WI38 (cell line): ENCODE measurements around the gene ARPC5.

Experiments used
- H3K4me3 ChIP-seq: 2 replicates; pipeline ENCODE4 v1.5.1; 2011; ENCODE audit warnings: low read depth, mild to moderate bottlenecking, control low read depth, low read length
- CTCF ChIP-seq: IDR thresholded peaks from 2 replicates; pipeline ENCODE4 v1.5.1; 2012; ENCODE audit warnings: low read depth, mild to moderate bottlenecking, control low read depth, low read length

Gene ARPC5

GRCh38 chr1:183592733-183593132 lies 42.9 kb downstream of the ARPC5 start:
- H3K4me3 ChIP-seq = no peak overlapping the region

DNA sequence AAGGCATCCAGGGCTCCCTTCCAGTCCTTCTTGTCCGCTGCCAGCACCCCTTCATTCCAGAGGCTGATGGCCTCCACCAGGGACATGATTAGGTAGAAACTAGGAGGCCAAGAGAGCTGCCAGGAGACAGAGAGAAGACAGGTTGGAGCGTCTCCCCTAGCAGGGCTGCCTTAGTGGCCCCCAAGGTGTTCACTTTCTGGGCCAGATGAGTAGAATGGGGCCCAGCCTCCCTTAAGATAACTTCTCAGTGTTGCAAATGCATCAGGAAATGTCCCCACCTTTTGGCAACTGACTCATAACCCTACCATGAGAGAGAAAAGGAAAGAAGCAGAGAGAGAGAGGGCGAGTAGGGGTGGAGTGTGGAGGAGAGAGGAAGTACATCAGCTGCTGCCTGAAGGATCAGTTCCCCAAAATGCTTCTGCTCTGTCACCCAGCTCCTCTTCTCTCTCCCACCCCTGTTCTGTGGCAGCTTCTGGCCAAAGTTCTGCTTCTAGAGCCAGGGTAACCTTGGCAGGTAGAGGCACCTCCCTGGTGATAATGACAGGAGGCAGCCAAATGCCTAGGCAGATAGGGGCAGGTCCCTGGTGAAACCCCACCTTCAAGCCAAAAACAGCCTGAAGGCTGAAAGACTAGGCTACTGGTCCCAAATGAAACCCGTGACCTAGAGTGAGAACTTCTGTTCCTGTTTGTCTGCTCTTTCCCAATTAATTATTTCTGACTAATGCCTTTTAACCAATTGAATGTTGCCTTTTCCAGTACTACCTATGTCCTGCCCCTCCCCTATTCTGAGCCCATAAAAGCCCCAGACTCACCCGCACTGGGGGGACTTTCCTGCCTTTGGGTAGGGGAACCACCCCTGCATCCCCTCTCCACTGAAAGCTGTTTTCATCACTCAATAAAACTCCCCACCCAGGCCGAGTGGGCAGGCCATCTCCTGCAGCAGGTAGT lies 45.1 kb downstream of the ARPC5 start, which contains the start of gene NCF2:
Gene NCF2, minus strand, starts transcription at position 216 of the 948 bp plus-strand sequence. Its CDS starts 130 bp downstream, at position 86.
- no peak within 1 kb of the TSS for H3K4me3 ChIP-seq
- TF ChIP-seq CTCF = no peak

More at GRCh38 chr1:183592733-183593132, 42.9 kb downstream of the ARPC5 start:
- no peak for TF ChIP-seq CTCF

DNA sequence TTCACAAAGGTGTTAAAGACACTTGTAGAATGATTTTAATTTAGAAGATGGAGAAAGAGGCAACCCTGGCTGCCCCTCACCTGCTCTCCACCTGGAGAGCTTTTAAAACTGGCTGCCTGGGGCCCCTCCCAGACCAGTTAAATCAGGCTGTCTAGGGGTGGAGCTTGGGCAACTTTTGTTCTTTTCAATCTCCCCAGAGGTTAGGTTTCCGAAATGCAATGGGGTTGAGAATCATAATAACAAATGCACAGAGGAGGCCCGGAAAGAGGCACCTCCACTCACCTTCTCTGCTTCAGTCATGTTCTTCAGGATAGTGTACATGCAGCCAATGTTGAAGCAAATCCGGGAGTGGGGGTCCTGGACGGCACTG lies 45.7 kb downstream of the ARPC5 start:
- H3K4me3 ChIP-seq = no peak overlapping the region
- TF ChIP-seq CTCF = no peak

DNA sequence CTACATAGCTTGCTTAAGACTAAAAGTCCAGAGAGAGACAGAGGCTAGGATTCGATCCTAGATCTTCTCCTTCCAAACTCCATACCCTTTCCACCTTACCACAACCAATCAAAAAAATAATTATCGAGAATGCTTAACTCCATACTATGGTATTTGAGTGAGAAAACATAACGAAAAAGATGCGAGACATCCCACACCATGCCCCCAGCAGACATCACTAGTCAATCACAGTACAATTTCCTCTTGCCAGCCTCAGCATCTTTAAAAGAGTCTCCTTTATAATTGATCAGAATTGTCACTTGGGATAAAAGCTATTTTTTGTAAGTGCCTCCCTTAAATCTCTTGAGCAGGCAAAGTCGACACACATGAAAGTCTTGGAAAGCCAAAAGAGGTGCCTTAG lies 46.2 kb downstream of the ARPC5 start:
- no peak for TF ChIP-seq CTCF
- no peak overlapping the region for H3K4me3 ChIP-seq

DNA sequence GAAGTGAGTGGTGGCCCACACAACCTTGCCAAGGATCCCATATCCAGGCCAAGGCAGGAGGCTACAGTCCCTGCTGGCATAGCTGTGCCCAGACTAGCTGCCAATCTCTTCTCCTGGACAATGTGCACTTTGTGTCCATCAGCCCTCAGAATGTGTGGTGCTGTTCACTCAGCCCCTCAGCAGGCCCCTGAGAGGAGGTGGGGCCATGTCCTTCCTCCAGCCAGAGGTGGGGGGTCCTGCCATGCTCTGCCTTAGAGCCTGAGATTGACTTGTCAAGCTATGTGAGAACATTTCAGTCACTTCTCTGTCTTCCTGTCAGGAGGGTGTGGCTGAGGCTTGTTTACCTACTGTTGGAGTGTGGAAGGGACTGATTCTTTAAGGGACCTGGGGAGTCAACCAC lies 46.8 kb downstream of the ARPC5 start:
- no peak overlapping the region for H3K4me3 ChIP-seq
- no peak for TF ChIP-seq CTCF

DNA sequence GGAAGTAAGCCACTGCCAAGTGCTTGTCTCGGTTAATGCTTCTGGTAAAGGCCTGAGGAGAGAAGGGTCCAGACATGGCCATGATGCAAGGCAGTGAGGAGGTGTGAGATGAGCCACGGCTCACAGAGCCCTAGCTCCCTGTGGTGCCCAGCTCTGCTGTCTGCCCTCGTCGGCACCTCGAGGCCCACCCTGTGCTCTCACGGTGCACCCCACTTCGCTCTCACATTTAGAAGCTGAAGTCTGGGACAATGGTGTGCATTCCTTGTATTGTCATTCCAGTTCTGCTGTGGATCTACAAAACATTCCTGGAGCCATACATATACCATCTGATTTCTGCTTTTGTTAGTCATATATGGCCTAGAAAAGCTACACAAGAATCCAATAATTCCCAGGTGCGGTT lies 48.7 kb downstream of the ARPC5 start:
- no peak overlapping the region for H3K4me3 ChIP-seq
- no peak for TF ChIP-seq CTCF

DNA sequence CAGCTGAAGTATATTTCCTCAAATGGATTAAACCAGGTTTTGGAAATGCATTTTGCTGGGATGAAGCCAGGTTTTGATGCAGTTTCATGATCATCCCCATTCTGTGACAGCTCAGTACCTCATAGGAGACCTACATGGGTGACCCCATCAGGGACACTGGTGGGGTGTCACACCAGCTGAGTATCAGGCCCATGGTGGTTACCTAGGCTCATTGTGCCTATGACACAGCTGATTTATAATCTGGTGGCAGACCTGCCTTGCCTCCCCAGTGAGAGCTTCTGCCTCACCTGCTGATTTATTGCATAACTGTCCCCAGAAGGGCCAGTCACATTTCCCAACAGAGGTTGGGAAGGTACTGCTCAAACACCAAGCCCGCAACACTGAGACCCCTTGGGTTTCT lies 49.1 kb downstream of the ARPC5 start:
- TF ChIP-seq CTCF = no peak
- H3K4me3 ChIP-seq = no peak overlapping the region
